H1 (cell line): Measurements from ENCODE around the gene EBF3. TPM values are rescaled to one million over a fixed set of nuclear protein-coding genes. Genes with fewer than 3 reads are reported as not detected.

Experiments
- CTCF ChIA-PET: fragments of 300-600 bp; sonication (Branson Sonifier 250); formaldehyde crosslinking; loops from one replicate; lab custom pipeline; 2021; ENCODE audit not compliant: partially characterized antibody; lab: Charles Lee
- POLR2A ChIA-PET: fragments of 300-600 bp; sonication (Branson Sonifier 250); formaldehyde crosslinking; loops from one replicate; lab custom pipeline; 2021; ENCODE audit warnings: inconsistent platforms; ENCODE audit not compliant: partially characterized antibody; lab: Charles Lee
- DNase-seq, 2 experiments: peaks; one replicate each; pipeline versions ENCODE4 v3.0.0 to v3.0.0-alpha.2; 2010 to 2022; ENCODE audit warnings: low spot score in 2 of 2, low read depth in 1 of 2, mixed read lengths in 1 of 2
- FAIRE-seq: peaks from 2 replicates; lab custom pipeline; 2011; peaks lifted over from hg19 to GRCh38; lab: Jason Lieb, UNC
- H2AFZ ChIP-seq: 2 replicates; pipeline ENCODE4 v1.8.1; 2012; ENCODE audit warnings: low read length, inconsistent platforms
- H2AK5ac ChIP-seq: 2 replicates; pipeline ENCODE4 v1.6.1; 2013; ENCODE audit warnings: low read depth, low read length
- H2BK120ac ChIP-seq: replicated peaks from 2 replicates; pipeline ENCODE3; 2013; ENCODE audit warnings: low read depth, low read length, inconsistent platforms
- H2BK12ac ChIP-seq: 2 replicates; pipeline ENCODE4 v1.6.1; 2013; ENCODE audit warnings: low read depth, low read length
- H2BK15ac ChIP-seq: 2 replicates; pipeline ENCODE4 v1.6.1; 2013; ENCODE audit warnings: low read length
- H2BK20ac ChIP-seq: 2 replicates; pipeline ENCODE4 v1.6.1; 2013; ENCODE audit warnings: low read length
- H2BK5ac ChIP-seq: 2 replicates; pipeline ENCODE4 v1.6.1; 2013; ENCODE audit warnings: low read depth, low read length
- H3K14ac ChIP-seq: 2 replicates; pipeline ENCODE4 v1.6.1; 2013; ENCODE audit warnings: inconsistent platforms; ENCODE audit not compliant: insufficient read length
- H3K18ac ChIP-seq: 2 replicates; pipeline ENCODE4 v1.6.1; 2013; ENCODE audit warnings: low read length; ENCODE audit errors: extremely low read depth
- H3K23ac ChIP-seq: 2 replicates; pipeline ENCODE4 v1.6.1; 2013; ENCODE audit warnings: inconsistent platforms; ENCODE audit not compliant: insufficient read length
- H3K23me2 ChIP-seq: 2 replicates; pipeline ENCODE4 v1.6.1; 2013; ENCODE audit warnings: low read depth, low read length
- H3K27ac ChIP-seq: 2 replicates; pipeline ENCODE4 v1.6.1; 2011; ENCODE audit warnings: low read depth, low read length, inconsistent platforms
- H3K27me3 ChIP-seq, 4 experiments: replicated peaks in 1 of 4; 1 replicate in 1 of 4; 2 replicates in 3 of 4; pipeline versions ENCODE4 v1.6.1 to v1.8.1; 2011 to 2013; ENCODE audit warnings: low read length in 3 of 4, mild to moderate bottlenecking in 3 of 4, inconsistent platforms in 2 of 4, mixed read lengths in 2 of 4, moderate library complexity in 1 of 4; ENCODE audit not compliant: control insufficient read depth in 3 of 4, insufficient read depth in 3 of 4; ENCODE audit errors: extremely low read depth in 1 of 4
- H3K36me3 ChIP-seq, 4 experiments: 2 replicates each; pipeline versions ENCODE4 v1.6.1 to v1.8.1; 2011 to 2013; ENCODE audit warnings: mild to moderate bottlenecking in 4 of 4, low read length in 3 of 4, moderate library complexity in 2 of 4, control low read depth in 1 of 4, inconsistent platforms in 1 of 4; ENCODE audit not compliant: insufficient read depth in 4 of 4, control insufficient read depth in 2 of 4
- H3K4ac ChIP-seq: replicated peaks from 2 replicates; pipeline ENCODE3; 2013; ENCODE audit warnings: low read length, low read depth, mixed read lengths, inconsistent platforms; ENCODE audit not compliant: insufficient read length
- H3K4me1 ChIP-seq, 4 experiments: replicated peaks in 1 of 4; 1 replicate in 1 of 4; 2 replicates in 3 of 4; pipeline versions ENCODE4 v1.6.1 to v1.8.1; 2011 to 2013; ENCODE audit warnings: low read length in 3 of 4, inconsistent platforms in 2 of 4, mixed read lengths in 1 of 4; ENCODE audit not compliant: insufficient read depth in 4 of 4, control insufficient read depth in 3 of 4
- H3K4me2 ChIP-seq, 2 experiments: 2 replicates each; pipeline versions ENCODE4 v1.6.1 to v1.8.1; 2011 to 2013; ENCODE audit warnings: low read depth in 2 of 2, low read length in 2 of 2, control low read depth in 1 of 2, inconsistent platforms in 1 of 2, mild to moderate bottlenecking in 1 of 2; ENCODE audit not compliant: insufficient read depth in 1 of 2
- H3K4me3 ChIP-seq, 4 experiments: fragments of 200-600, 300-600 bp in 1 of 4; sonication (generic), shearing (Covaris generic), sonication (Bioruptor Twin) in 1 of 4; 2 replicates each; pipeline versions ENCODE4 v1.5.1 to v1.8.1; 2011 to 2016; ENCODE audit warnings: low read length in 4 of 4, low read depth in 3 of 4, control low read depth in 2 of 4, inconsistent platforms in 2 of 4, mild to moderate bottlenecking in 2 of 4, mixed read lengths in 1 of 4, moderate library complexity in 1 of 4; ENCODE audit not compliant: insufficient read depth in 2 of 4; ENCODE audit errors: extremely low read depth in 1 of 4
- H3K56ac ChIP-seq: replicated peaks from 2 replicates; pipeline ENCODE3; 2013; ENCODE audit warnings: low read depth, mild to moderate bottlenecking, mixed read lengths, low read length, inconsistent platforms; ENCODE audit not compliant: insufficient read length
- H3K79me1 ChIP-seq: 2 replicates; pipeline ENCODE4 v1.6.1; 2013; ENCODE audit warnings: low read depth, low read length, control low read depth
- H3K79me2 ChIP-seq, 2 experiments: 2 replicates each; pipeline versions ENCODE4 v1.6.1 to v1.8.1; 2012 to 2013; ENCODE audit warnings: low read length in 2 of 2, mild to moderate bottlenecking in 2 of 2, inconsistent platforms in 1 of 2; ENCODE audit not compliant: insufficient read depth in 2 of 2, control insufficient read depth in 1 of 2
- H3K9ac ChIP-seq, 4 experiments: replicated peaks in 1 of 4; 1 replicate in 1 of 4; 2 replicates in 3 of 4; pipeline versions ENCODE4 v1.6.1 to v1.8.1; 2011 to 2013; ENCODE audit warnings: low read depth in 3 of 4, low read length in 3 of 4, control low read depth in 2 of 4, mild to moderate bottlenecking in 2 of 4, moderate library complexity in 2 of 4, inconsistent platforms in 1 of 4; ENCODE audit errors: extremely low read depth in 1 of 4
- H3K9me3 ChIP-seq, 2 experiments: 2 replicates each; pipeline versions ENCODE4 v1.6.1 to v1.8.1; 2012 to 2013; ENCODE audit warnings: mild to moderate bottlenecking in 2 of 2, moderate library complexity in 2 of 2, control low read depth in 1 of 2, inconsistent platforms in 1 of 2, low read depth in 1 of 2, low read length in 1 of 2, mixed read lengths in 1 of 2; ENCODE audit not compliant: insufficient read depth in 2 of 2
- H4K20me1 ChIP-seq, 2 experiments: replicated peaks in 1 of 2; 2 replicates each; pipeline versions ENCODE3 to v1.8.1; 2011 to 2013; ENCODE audit warnings: inconsistent platforms in 2 of 2, low read length in 2 of 2, mild to moderate bottlenecking in 1 of 2; ENCODE audit not compliant: insufficient read depth in 2 of 2, control insufficient read depth in 1 of 2
- H4K5ac ChIP-seq: 2 replicates; pipeline ENCODE4 v1.6.1; 2013; ENCODE audit warnings: low read length, low read depth, mixed read lengths, inconsistent platforms; ENCODE audit not compliant: insufficient read length
- H4K8ac ChIP-seq: 2 replicates; pipeline ENCODE4 v1.8.0; 2013; ENCODE audit warnings: mild to moderate bottlenecking, moderate library complexity, low read length, inconsistent platforms; ENCODE audit not compliant: insufficient read depth; ENCODE audit errors: extremely low read depth
- H4K91ac ChIP-seq: replicated peaks from 2 replicates; pipeline ENCODE3; 2013; ENCODE audit warnings: low read length, mixed read lengths, inconsistent platforms; ENCODE audit not compliant: insufficient read length
- ASH2L ChIP-seq: fragments of 200-600, 300-600 bp; sonication (generic); IDR thresholded peaks from one replicate; pipeline ENCODE4 v1.7.1; 2017; ENCODE audit warnings: low read length
- BRCA1 ChIP-seq: IDR thresholded peaks from 2 replicates; pipeline ENCODE4 v1.6.1; 2012; ENCODE audit warnings: low read depth, low read length, improper control_type of control experiment
- CBX5 ChIP-seq: fragments of 300-800, 300-1000 bp; sonication (generic); IDR thresholded peaks from 2 replicates; pipeline ENCODE4 v1.7.1; 2016; ENCODE audit warnings: antibody characterized with exemption, low read length, low read depth
- CHD2 ChIP-seq: IDR thresholded peaks from 2 replicates; pipeline ENCODE4 v1.6.1; 2012; ENCODE audit warnings: low read length, improper control_type of control experiment
- KDM5A ChIP-seq: fragments of 200-600 bp; IDR thresholded peaks from 2 replicates; pipeline ENCODE4 v1.7.1; 2012; ENCODE audit warnings: mild to moderate bottlenecking, low read length, inconsistent platforms, mixed read lengths
- NANOG ChIP-seq: IDR thresholded peaks from 2 replicates; pipeline ENCODE4 v1.6.1; 2011; ENCODE audit warnings: low read length, low read depth, mild to moderate bottlenecking, inconsistent platforms; ENCODE audit not compliant: insufficient read depth, poor library complexity, severe bottlenecking
- POU5F1 ChIP-seq: IDR thresholded peaks from 2 replicates; pipeline ENCODE4 v1.6.1; 2011; ENCODE audit warnings: low read depth, mild to moderate bottlenecking, low read length, moderate library complexity
- RAD21 ChIP-seq, 2 experiments: IDR thresholded peaks in 1 of 2; conservative IDR thresholded peaks in 1 of 2; 2 replicates each; pipeline ENCODE4 v1.6.1; 2011; ENCODE audit warnings: low read depth in 2 of 2, low read length in 2 of 2, improper control_type of control experiment in 1 of 2, inconsistent platforms in 1 of 2, mild to moderate bottlenecking in 1 of 2, moderate library complexity in 1 of 2
- SAP30 ChIP-seq: fragments of 300-600 bp; sonication (generic); IDR thresholded peaks from 2 replicates; pipeline ENCODE4 v1.7.1; 2012; ENCODE audit warnings: low read length, moderate library complexity, mild to moderate bottlenecking, inconsistent platforms; ENCODE audit not compliant: insufficient read depth, insufficient replicate concordance
- SIRT6 ChIP-seq: IDR thresholded peaks from one replicate; pipeline ENCODE4 v1.7.1; 2012; ENCODE audit warnings: low read length, inconsistent platforms
- SP2 ChIP-seq: IDR thresholded peaks from 2 replicates; pipeline ENCODE4 v1.6.1; 2012; ENCODE audit warnings: mild to moderate bottlenecking, low read length, inconsistent platforms
- SRF ChIP-seq: IDR thresholded peaks from 2 replicates; pipeline ENCODE4 v1.6.1; 2011; ENCODE audit warnings: mild to moderate bottlenecking, low read depth, low read length, moderate library complexity
- TAF7 ChIP-seq: optimal IDR thresholded peaks from 2 replicates; pipeline ENCODE3; 2011; ENCODE audit warnings: low read depth, mild to moderate bottlenecking, inconsistent platforms, low read length, moderate library complexity, borderline replicate concordance
- TEAD4 ChIP-seq: IDR thresholded peaks from 2 replicates; pipeline ENCODE4 v1.6.1; 2012; ENCODE audit warnings: low read depth, low read length, inconsistent platforms, mixed read lengths
- WGBS, 2 experiments: shearing (Covaris generic) in 1 of 2; methylation state at CpG; one replicate each; pipeline versions ENCODE4 v1.1.6 to v1.1.7; 2013 to 2015; ENCODE audit warnings: low lambda C conversion rate in 2 of 2, mixed read lengths in 2 of 2, inconsistent platforms in 1 of 2, low coverage in 1 of 2, missing lambda C conversion rate in 1 of 2; ENCODE audit not compliant: insufficient replicate concordance in 2 of 2, insufficient coverage in 1 of 2, insufficient read length in 1 of 2; ENCODE audit errors: extremely low coverage in 1 of 2, missing lambda C conversion rate in 1 of 2; 5-methylcytosine and 5-hydroxymethylcytosine counted together
- polyA plus RNA-seq, 7 experiments: library from polyadenylated mRNA; depleted of rRNA in 3 of 7; stranded (reverse) in 5 of 7; unstranded in 2 of 7; fragments of >200 nt in 5 of 7; fragments of 200-250 nt in 2 of 7; gene quantifications; 1 replicate in 5 of 7; 2 replicates in 1 of 7; 4 replicates in 1 of 7; pipeline versions ENCODE4 v1.2.1 to v1.2.3, GENCODE V29; 2011 to 2013; ENCODE audit warnings: missing spikeins in 2 of 7, mixed read lengths in 2 of 7
- total RNA-seq: library from RNA; stranded (reverse); fragmentation: NEBNext Ultra II Directional; extraction: Animal tissue kit (Norgen Biotek cat#: 25700); gene quantifications from 2 replicates; pipeline ENCODE4 v1.2.1, GENCODE V29; 2021

Gene EBF3
- total and polyA plus RNA-seq, 2 of the 8 experiments (the other 6 are each of a cell fraction or from before 2014, with no cell fraction given), result 0.08 to 0.26 TPM

GRCh38 chr10:129950676-129951075, 13.4 kb downstream of the EBF3 start:
- Histone ChIP-seq H2BK5ac (no peak overlapping the region), H3K56ac (no peak overlapping the region), H3K79me2 (no peaks in the 10 kb centered on the region), H4K91ac (no peak overlapping the region), H3K18ac (no peak overlapping the region), H3K4me1 (peaks cover 0 to 5% (median 3%) of the 10 kb centered on the region in 4 experiments; a peak in 3 of 7 replicates), H2BK120ac (no peak overlapping the region), H4K20me1 (no peaks in the 10 kb centered on the region), H3K36me3 (no peaks in the 10 kb centered on the region), H3K79me1 (no peaks in the 10 kb centered on the region), H2AFZ (no peak overlapping the region), H3K14ac (no peak overlapping the region), H3K23ac (no peak overlapping the region), H3K27me3 (peaks cover 5 to 30% (median 24%) of the 10 kb centered on the region in 4 experiments), H3K9ac (no peak overlapping the region), H4K8ac (no peak overlapping the region), H4K5ac (no peak overlapping the region), H3K9me3 (no peaks in the 10 kb centered on the region), H2BK20ac (no peak overlapping the region), H2BK12ac (0 out of 2 replicates have a peak overlapping the region, but pooled peaks have one; percentile 63), H3K23me2 (no peaks in the 10 kb centered on the region), H3K27ac (no peak overlapping the region), H2BK15ac (0 out of 2 replicates have a peak overlapping the region, but pooled peaks have one; percentile 77), H3K4ac (no peak overlapping the region), H3K4me3 (peak overlapping the region in 1 of 4 experiments; percentile 51; a peak in 1 of 8 replicates), H3K4me2 (no peak overlapping the region), H2AK5ac (no peak overlapping the region)
- FAIRE-seq, result no peak
- 73% methylated on average over 2 of the region's 2 CpGs; no CpG with 5 or more reads in 1 of the 2 experiments for WGBS, 2 experiments
- POLR2A ChIA-PET, result interaction anchor here (1.0 kb wide), 1 partner anchor 11 kb away, joined by 4 read pairs; no protein-coding TSS in a partner anchor
- no peak for DNase-seq
- CTCF ChIA-PET, result interaction anchor here (0.7 to 2.7 kb wide), 12 partner anchors 11 to 191 kb away, joined by 3 to 11 read pairs (median 4); no protein-coding TSS in a partner anchor
- TF ChIP-seq POU5F1, result no peak
- TF ChIP-seq TEAD4, result no peak
- no peak for TF ChIP-seq SAP30
- TF ChIP-seq SRF, result no peak
- TF ChIP-seq NANOG, result no peak
- no peak for TF ChIP-seq RAD21 (IDR thresholded peaks at IDR 0.05 in 1 of 2, conservative IDR thresholded peaks at IDR 0.05 in 1 of 2; ENCODE audit: low read depth in 2 of 2, low read length in 2 of 2)
- no peak for TF ChIP-seq TAF7
- no peak for TF ChIP-seq SP2
- no peak for TF ChIP-seq SIRT6
- TF ChIP-seq BRCA1, result no peak
- no peak for TF ChIP-seq CBX5
- TF ChIP-seq KDM5A, result no peak
- no peak for TF ChIP-seq CHD2
- no peak for TF ChIP-seq ASH2L
